Tibial nerve (tissue), 4 donors: ENCODE results near the gene RASA3. TPM values are rescaled to one million over a fixed set of nuclear protein-coding genes. Genes with fewer than 3 reads are reported as not detected.
"Not testable (repeated sequence)": the region's sequence is repeated elsewhere in the genome, so short reads cannot be mapped to it uniquely, and the experiment has no call there.

Experiments
- DNase-seq, 2 donors: peaks; one replicate each; pipeline ENCODE4 v3.0.0-alpha.2; 2019; ENCODE audit warnings: low spot score in 2 of 2
- H3K27ac ChIP-seq, 4 donors: fragments of 200-600 bp; sonication (generic) in 3 of 4; one replicate each; pipeline ENCODE4 v1.5.1; 2017 to 2019; ENCODE audit warnings: mild to moderate bottlenecking in 1 of 4
- H3K27me3 ChIP-seq, 2 donors: fragments of 200-600 bp; sonication (generic) in 1 of 2; one replicate each; pipeline versions ENCODE4 v1.5.1 to v1.6.0; 2017 to 2019
- H3K36me3 ChIP-seq, 3 donors: fragments of 200-600 bp; sonication (generic); one replicate each; pipeline ENCODE4 v1.5.1; 2018 to 2019
- H3K4me1 ChIP-seq, 4 donors: fragments of 200-600 bp; sonication (generic) in 3 of 4; one replicate each; pipeline ENCODE4 v1.5.1; 2017 to 2019
- H3K4me3 ChIP-seq, 4 donors: fragments of 200-600 bp; sonication (generic) in 3 of 4; one replicate each; pipeline ENCODE4 v1.5.1; 2017 to 2019; ENCODE audit warnings: mild to moderate bottlenecking in 1 of 4, moderate library complexity in 1 of 4
- H3K9me3 ChIP-seq, 4 donors: fragments of 200-600 bp; sonication (generic) in 3 of 4; one replicate each; pipeline ENCODE4 v1.5.1; 2017 to 2019
- EP300 ChIP-seq, 2 donors: sonication (generic); formaldehyde crosslinking; IDR thresholded peaks; one replicate each; pipeline ENCODE4 v1.6.1; 2017; ENCODE audit warnings: antibody characterized with exemption in 2 of 2, mild to moderate bottlenecking in 1 of 2
- POLR2A ChIP-seq, 2 donors: fragments of 450-650 bp; IDR thresholded peaks; one replicate each; pipeline ENCODE4 v1.6.1; 2017; ENCODE audit warnings: antibody characterized with exemption in 2 of 2, mild to moderate bottlenecking in 2 of 2, moderate library complexity in 2 of 2
- WGBS, 2 donors: methylation state at CpG; one replicate each; pipeline ENCODE4 v1.1.5; 2018; 5-methylcytosine and 5-hydroxymethylcytosine counted together
- total RNA-seq, 4 donors: library from RNA; depleted of rRNA; stranded (reverse); fragments of >200 nt; gene quantifications; one replicate each; pipeline ENCODE4 v1.1.0, GENCODE V29; 2016
- TF ChIP-seq, protein P1 (sequence below), 5 experiments: fragments of 200-600 bp in 3 of 5; fragments of 450-650 bp in 2 of 5; sonication (generic) in 3 of 5; IDR thresholded peaks; one replicate each; pipeline ENCODE4 v1.5.1; 2016 to 2019; ENCODE audit warnings: antibody characterized with exemption in 5 of 5, mild to moderate bottlenecking in 3 of 5, moderate library complexity in 2 of 5

RASA3 gene
- total RNA-seq, 4 donors from 2014 or later: 36.2 to 63.3 (median 46.3) TPM

GRCh38 chr13:114111577-114111976, 20.8 kb downstream of the RASA3 start:
- Histone ChIP-seq H3K9me3 (no peaks in the 10 kb centered on the region), H3K27me3 (no peaks in the 10 kb centered on the region), H3K4me1 (peaks cover 0 to 61% (median 38%) of the 10 kb centered on the region in 4 donors), H3K4me3 (no peak overlapping the region), H3K36me3 (peaks cover 0 to 14% (median 0%) of the 10 kb centered on the region in 3 donors), H3K27ac (peak overlapping the region in 1 of 4 donors; percentile 42)
- 51 to 64% methylated on average over 7 to 11 of the region's 11 CpGs for WGBS, 2 donors
- TF ChIP-seq EP300 (IDR thresholded peaks at IDR 0.05): no peak
- TF ChIP-seq, protein P1, sequence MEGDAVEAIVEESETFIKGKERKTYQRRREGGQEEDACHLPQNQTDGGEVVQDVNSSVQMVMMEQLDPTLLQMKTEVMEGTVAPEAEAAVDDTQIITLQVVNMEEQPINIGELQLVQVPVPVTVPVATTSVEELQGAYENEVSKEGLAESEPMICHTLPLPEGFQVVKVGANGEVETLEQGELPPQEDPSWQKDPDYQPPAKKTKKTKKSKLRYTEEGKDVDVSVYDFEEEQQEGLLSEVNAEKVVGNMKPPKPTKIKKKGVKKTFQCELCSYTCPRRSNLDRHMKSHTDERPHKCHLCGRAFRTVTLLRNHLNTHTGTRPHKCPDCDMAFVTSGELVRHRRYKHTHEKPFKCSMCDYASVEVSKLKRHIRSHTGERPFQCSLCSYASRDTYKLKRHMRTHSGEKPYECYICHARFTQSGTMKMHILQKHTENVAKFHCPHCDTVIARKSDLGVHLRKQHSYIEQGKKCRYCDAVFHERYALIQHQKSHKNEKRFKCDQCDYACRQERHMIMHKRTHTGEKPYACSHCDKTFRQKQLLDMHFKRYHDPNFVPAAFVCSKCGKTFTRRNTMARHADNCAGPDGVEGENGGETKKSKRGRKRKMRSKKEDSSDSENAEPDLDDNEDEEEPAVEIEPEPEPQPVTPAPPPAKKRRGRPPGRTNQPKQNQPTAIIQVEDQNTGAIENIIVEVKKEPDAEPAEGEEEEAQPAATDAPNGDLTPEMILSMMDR (IDR thresholded peaks at IDR 0.05): no peak
- no peak for TF ChIP-seq POLR2A (IDR thresholded peaks at IDR 0.05)
- peak in 1 of 2 donors; percentile 8 for DNase-seq

GRCh38 chr13:114110830-114111189, 21.6 kb downstream of the RASA3 start:
- Histone ChIP-seq H3K36me3 (peaks cover 0 to 14% (median 0%) of the 10 kb centered on the region in 3 donors), H3K4me1 (peaks cover 0 to 65% (median 40%) of the 10 kb centered on the region in 4 donors), H3K27ac (peak overlapping the region in 2 of 4 donors; percentile 12 to 20)
- H3K9me3 ChIP-seq, H3K27me3 ChIP-seq, DNase-seq, H3K4me3 ChIP-seq: not testable (repeated sequence)
- 74 to 80% methylated on average over 16 to 18 of the region's 18 CpGs for WGBS, 2 donors

DNA sequence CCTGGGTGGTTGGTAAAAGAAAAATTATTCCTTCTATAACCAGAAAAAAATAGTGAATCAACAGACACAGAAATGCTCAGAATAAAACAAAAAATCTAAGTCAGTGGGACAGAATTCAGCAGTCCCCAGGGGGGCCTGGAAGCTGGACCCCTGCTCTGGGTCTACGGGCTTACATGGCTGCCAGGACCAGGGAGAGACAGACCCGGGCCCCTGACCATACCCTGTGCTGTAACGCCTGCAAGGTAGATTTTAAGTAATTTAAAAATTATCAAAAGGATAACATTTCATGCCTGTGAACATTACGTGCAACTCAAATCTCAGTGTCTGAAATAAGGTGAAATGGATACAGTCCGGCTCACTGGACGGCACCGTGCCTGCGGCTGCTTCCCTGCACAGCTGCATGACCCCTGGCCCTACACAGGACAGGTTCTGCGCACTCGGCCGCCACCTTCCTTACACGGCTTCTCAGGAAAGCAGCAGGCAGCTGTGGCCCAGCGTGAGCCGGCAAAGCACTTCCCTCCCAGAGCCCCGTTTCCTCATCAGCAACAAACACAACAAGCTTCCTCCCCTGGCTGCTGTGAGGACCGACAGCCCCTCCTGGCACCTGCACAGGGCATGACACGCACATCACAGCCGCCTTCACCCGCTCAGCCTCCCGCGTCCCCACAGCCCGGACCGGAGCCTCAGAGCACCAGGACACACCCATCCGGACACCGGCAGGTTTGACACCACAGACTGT, 22.2 kb downstream of the RASA3 start:
- H3K27ac ChIP-seq: peak overlapping the region in 3 of 4 donors; percentile 12 to 42 (median 19)
- H3K4me1 ChIP-seq: peaks cover 0 to 64% (median 37%) of the 10 kb centered on the region in 4 donors
- no peak overlapping the region for H3K4me3 ChIP-seq
- H3K27me3 ChIP-seq: no peaks in the 10 kb centered on the region
- 73 to 78% methylated on average over 20 to 25 of the region's 25 CpGs for WGBS, 2 donors
- H3K9me3 ChIP-seq: no peaks in the 10 kb centered on the region
- TF ChIP-seq, protein P1 (IDR thresholded peaks at IDR 0.05): peak in 1 of 5 experiments; percentile 23
- TF ChIP-seq POLR2A (IDR thresholded peaks at IDR 0.05): no peak
- TF ChIP-seq EP300 (IDR thresholded peaks at IDR 0.05): no peak
- DNase-seq: peak in 1 of 2 donors; percentile 16
- H3K36me3 ChIP-seq: peaks cover 0 to 14% (median 0%) of the 10 kb centered on the region in 3 donors

DNA sequence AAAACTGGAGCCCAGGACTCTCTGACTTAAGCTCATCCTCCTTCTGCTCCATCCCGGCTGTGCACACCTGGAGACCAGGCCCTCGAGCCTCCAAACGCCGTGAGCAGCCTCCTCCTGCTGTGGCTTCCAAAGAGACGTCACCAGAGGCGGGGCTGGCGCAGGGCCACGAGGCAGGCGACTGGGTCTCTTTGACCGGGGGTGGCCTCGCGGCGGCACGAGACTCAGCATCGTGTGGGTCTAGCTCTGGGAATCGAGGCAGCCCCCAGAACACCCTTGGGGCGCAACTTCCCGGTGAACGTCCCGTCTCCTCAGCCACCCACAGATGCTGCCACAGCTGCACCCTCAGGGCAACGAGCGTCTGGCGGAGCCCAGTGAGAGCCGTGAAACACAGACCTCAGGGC, 22.8 kb downstream of the RASA3 start:
- TF ChIP-seq, protein P1 (IDR thresholded peaks at IDR 0.05): no peak
- TF ChIP-seq EP300 (IDR thresholded peaks at IDR 0.05): no peak
- no peaks in the 10 kb centered on the region for H3K9me3 ChIP-seq
- peaks cover 0 to 63% (median 32%) of the 10 kb centered on the region in 4 donors for H3K4me1 ChIP-seq
- no peaks in the 10 kb centered on the region for H3K27me3 ChIP-seq
- H3K27ac ChIP-seq: peak overlapping the region in 3 of 4 donors; percentile 12 to 42 (median 19)
- 40 to 67% methylated on average over 22 to 24 of the region's 24 CpGs for WGBS, 2 donors
- H3K4me3 ChIP-seq: no peak overlapping the region
- H3K36me3 ChIP-seq: peaks cover 0 to 14% (median 0%) of the 10 kb centered on the region in 3 donors
- DNase-seq: peak in 1 of 2 donors; percentile 35

GRCh38 chr13:114108894-114109293, 23.5 kb downstream of the RASA3 start:
- Histone ChIP-seq H3K4me3 (no peak overlapping the region), H3K36me3 (peaks cover 0 to 14% (median 0%) of the 10 kb centered on the region in 3 donors), H3K27ac (no peak overlapping the region), H3K4me1 (peaks cover 0 to 62% (median 31%) of the 10 kb centered on the region in 4 donors), H3K9me3 (no peaks in the 10 kb centered on the region), H3K27me3 (no peaks in the 10 kb centered on the region)
- TF ChIP-seq EP300 (IDR thresholded peaks at IDR 0.05): no peak
- TF ChIP-seq POLR2A (IDR thresholded peaks at IDR 0.05): no peak
- TF ChIP-seq, protein P1 (IDR thresholded peaks at IDR 0.05): no peak
- 87 to 90% methylated on average over 20 of the region's 20 CpGs for WGBS, 2 donors
- peak in 1 of 2 donors; percentile 11 for DNase-seq
